Right cardiac atrium (tissue), 5 donors: ENCODE measurements around the gene CACNA1B. TPM values are rescaled to one million over a fixed set of nuclear protein-coding genes. Genes with fewer than 3 reads are reported as not detected.

Source experiments
- ATAC-seq, 2 donors: fragments of 200-7000 bp; cut with Tn5 transposase; one replicate each; pipeline versions ENCODE4 v1.8.0 to v1.9.1; 2020; ENCODE audit warnings: moderate library complexity in 2 of 2, mild to moderate bottlenecking in 1 of 2
- DNase-seq, 3 donors: peaks; one replicate each; pipeline ENCODE4 v3.0.0-alpha.2; 2020
- H3K27ac ChIP-seq: one replicate; pipeline ENCODE4 v1.5.1; 2013; ENCODE audit warnings: mild to moderate bottlenecking, low read length, control low read depth, moderate library complexity
- H3K27me3 ChIP-seq: one replicate; pipeline ENCODE4 v1.6.1; 2013; ENCODE audit not compliant: control insufficient read depth, insufficient read depth
- H3K4me1 ChIP-seq: one replicate; pipeline ENCODE4 v1.6.1; 2013; ENCODE audit warnings: low read length; ENCODE audit not compliant: control insufficient read depth, insufficient read depth
- H3K4me3 ChIP-seq: one replicate; pipeline ENCODE4 v1.5.1; 2013; ENCODE audit warnings: low read length, control low read depth
- H3K9me3 ChIP-seq: one replicate; pipeline ENCODE4 v1.6.1; 2013; ENCODE audit warnings: low read length; ENCODE audit not compliant: control insufficient read depth
- WGBS: extraction: QIAGEN DNeasy Blood & Tissue Kit; methylation state at CpG from one replicate; pipeline ENCODE4 v1.1.7; 2013; 5-methylcytosine and 5-hydroxymethylcytosine counted together
- intact Hi-C, 4 donors: fragments of 100-400 bp; cut with DNase I; formaldehyde crosslinking; loops; one replicate each; pipeline versions ENCODE4 v1.11.0 to v1.14.0; 2022 to 2023
- polyA plus RNA-seq: library from polyadenylated mRNA; stranded (reverse); fragments of 200-250 nt; gene quantifications from one replicate; pipeline ENCODE4 v1.2.3, GENCODE V29; 2013
- total RNA-seq, 4 donors: library from RNA; stranded (reverse); fragmentation: NEBNext Ultra II Directional; extraction: Animal tissue kit (Norgen Biotek cat#: 25700); gene quantifications; one replicate each; pipeline ENCODE4 v1.2.1, GENCODE V29; 2021
- donor health status: healthy with polysubstance abuse.
- donor health status: DM: no; HTN: yes; CAD: no.
- donor health status: DM: no; HTN: no; CAD: no.
- donor health status: DM: no; HTN: yes; CAD: no; lungs with severe emphysema.
- donor health status: DM: yes; HTN: yes; CAD: no.

Gene CACNA1B
- total and polyA plus RNA-seq, 5 donors = 0.05 to 0.44 (median 0.09) TPM

- intact Hi-C loops = no loop called here
- DNase-seq (no peak), ATAC-seq (no peak)
- WGBS = 88% methylated on average over 4 of the region's 4 CpGs
- Histone ChIP-seq H3K9me3 (peaks cover 4% of the 10 kb centered on the region), H3K27ac (no peak overlapping the region), H3K4me1 (no peaks in the 10 kb centered on the region), H3K27me3 (no peaks in the 10 kb centered on the region), H3K4me3 (no peak overlapping the region)
Observed at GRCh38 chr9:137945581-137945980, 68.0 kb downstream of the CACNA1B start.

DNA sequence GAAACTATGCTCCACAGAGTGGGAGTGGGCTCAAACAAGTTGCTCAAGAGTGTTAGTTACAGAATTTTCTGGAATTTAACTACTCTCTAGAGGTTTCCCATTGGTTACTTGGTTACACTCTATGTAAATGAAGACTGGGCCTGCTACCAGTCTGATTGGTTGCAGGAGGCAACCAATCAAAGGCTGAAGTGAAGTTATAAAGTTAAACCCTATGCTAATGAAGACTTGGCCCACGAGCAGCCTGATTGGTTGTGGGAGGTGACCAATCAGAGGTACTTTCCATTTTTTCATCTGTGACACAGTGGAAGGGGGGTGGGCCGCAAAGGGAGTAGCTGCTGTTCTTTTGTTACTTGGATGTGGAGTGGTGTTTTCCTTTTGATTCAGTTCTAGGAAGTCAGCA, 69.4 kb downstream of the CACNA1B start:
- intact Hi-C loops = no loop called here
- DNase-seq = no peak
- no peaks in the 10 kb centered on the region for H3K4me1 ChIP-seq
- WGBS = 68% methylated on average over 2 of the region's 2 CpGs
- no peak overlapping the region for H3K27ac ChIP-seq
- H3K27me3 ChIP-seq = no peaks in the 10 kb centered on the region
- peaks cover 4% of the 10 kb centered on the region for H3K9me3 ChIP-seq
- ATAC-seq = no peak
- H3K4me3 ChIP-seq = no peak overlapping the region

DNA sequence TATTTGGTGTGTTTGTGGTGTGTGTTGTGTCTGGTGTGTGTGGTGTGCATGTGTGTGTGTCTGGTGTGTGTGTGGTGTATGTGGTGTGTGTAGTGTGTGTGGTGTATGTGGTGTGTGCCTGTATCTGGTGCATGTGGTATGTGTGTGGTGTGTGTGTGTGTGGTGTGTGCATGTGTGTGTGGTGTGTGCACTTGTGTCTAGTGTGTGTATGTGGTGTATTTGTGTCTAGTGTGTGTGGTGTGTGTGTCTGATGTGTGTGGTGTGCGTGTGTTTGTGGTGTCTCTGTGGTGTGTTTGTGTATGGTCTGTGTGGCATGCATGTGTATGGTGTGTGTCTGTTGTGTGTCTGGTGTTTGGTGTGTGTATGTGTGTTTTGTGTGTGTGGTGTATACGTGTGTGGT, 71.1 kb downstream of the CACNA1B start:
- Histone ChIP-seq H3K27me3 (no peaks in the 10 kb centered on the region), H3K9me3 (peaks cover 4% of the 10 kb centered on the region)
- ATAC-seq = no peak

GRCh38 chr9:137949260-137949659, 71.7 kb downstream of the CACNA1B start:
- DNase-seq (no peak), ATAC-seq (no peak)
- WGBS = 93% methylated on average over 8 of the region's 8 CpGs

More for the DNA sequence above, 71.1 kb downstream of the CACNA1B start:
- Histone ChIP-seq H3K4me3 (no peak overlapping the region), H3K4me1 (no peaks in the 10 kb centered on the region), H3K27ac (no peak overlapping the region)
- DNase-seq = no peak
- intact Hi-C loops = no loop called here
- 95% methylated on average over 2 of the region's 2 CpGs for whole genome bisulfite sequencing

DNA sequence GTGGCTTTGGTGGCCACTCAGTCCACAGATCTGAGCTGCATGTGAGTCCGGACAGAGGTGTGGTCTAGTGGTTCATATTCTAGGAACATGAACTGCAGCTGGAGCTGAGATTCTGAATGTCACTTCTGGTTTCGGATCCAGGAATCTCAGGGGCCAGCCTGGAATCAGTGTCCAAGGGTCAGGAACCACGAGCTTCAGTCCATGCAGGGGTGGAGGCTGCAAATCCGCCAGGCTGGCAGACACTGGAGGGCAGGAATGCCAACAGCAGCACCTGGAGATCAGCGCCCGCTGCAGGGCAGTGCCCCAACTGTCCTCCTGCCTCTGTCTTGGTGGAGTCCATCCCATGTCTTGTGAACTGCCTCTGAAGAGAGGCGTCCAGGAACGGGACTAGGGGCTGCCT, 73.5 kb downstream of the CACNA1B start:
- H3K4me3 ChIP-seq = no peak overlapping the region
- 72% methylated on average over 8 of the region's 8 CpGs for WGBS
- no peaks in the 10 kb centered on the region for H3K4me1 ChIP-seq
- no peak overlapping the region for H3K27ac ChIP-seq
- DNase-seq (no peak), ATAC-seq (no peak)
- H3K9me3 ChIP-seq = peaks cover 2% of the 10 kb centered on the region
- H3K27me3 ChIP-seq = no peaks in the 10 kb centered on the region
- intact Hi-C loops = no loop called here

More at GRCh38 chr9:137949260-137949659, 71.7 kb downstream of the CACNA1B start:
- peaks cover 4% of the 10 kb centered on the region for H3K9me3 ChIP-seq
- H3K27ac ChIP-seq = no peak overlapping the region
- H3K4me1 ChIP-seq = no peaks in the 10 kb centered on the region
- H3K27me3 ChIP-seq = no peaks in the 10 kb centered on the region
- intact Hi-C loops = no loop called here
- H3K4me3 ChIP-seq = no peak overlapping the region

DNA sequence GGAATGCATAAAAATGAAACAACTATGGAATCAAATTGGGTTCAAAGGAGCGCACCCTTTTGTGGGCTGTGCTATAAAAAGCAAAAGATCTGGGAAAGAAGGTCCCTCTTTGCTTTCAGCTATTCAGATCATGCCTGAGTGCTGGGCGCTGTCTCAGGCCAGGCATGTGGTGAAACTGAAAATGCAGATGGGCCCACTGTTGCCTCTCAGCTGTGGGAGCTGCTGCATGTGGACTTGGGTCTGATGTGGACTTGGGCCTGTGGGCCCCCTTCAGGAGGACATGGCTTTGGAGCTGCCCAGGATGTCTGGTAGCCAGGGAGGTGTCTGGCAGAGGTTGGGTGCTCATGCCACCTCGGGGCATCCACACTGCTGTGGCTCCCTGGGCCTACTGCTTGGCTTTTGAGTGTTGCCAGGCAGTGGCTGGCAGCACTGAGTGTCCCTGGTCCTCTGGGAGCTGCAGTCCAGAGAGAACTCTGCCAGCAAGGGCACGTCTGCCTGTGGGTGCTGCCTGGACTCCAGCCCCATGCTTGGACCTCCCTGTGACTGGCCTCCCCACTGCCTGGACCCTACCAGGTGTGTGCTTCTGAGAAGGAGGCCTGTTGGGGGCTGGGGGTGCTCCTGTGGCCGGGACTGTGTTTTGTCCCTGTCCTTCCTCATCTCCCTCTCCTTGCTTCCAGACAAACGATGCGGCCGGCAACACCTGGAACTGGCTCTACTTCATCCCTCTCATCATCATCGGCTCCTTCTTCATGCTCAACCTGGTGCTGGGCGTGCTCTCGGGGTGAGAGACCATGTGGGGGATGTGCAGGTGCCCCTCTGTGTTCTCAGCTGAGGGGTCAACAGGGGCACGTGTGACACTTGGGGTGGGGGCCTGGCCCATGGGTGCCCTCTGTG, 74.3 kb downstream of the CACNA1B start:
- 83% methylated on average over 12 of the region's 12 CpGs for WGBS
- H3K27me3 ChIP-seq = no peaks in the 10 kb centered on the region
- intact Hi-C loops = no loop called here
- no peak for ATAC-seq
- H3K4me1 ChIP-seq = no peaks in the 10 kb centered on the region
- no peak for DNase-seq
- no peak overlapping the region for H3K4me3 ChIP-seq
- H3K9me3 ChIP-seq = no peaks in the 10 kb centered on the region
- H3K27ac ChIP-seq = no peak overlapping the region

- H3K27ac ChIP-seq = no peak overlapping the region
- intact Hi-C loops = no loop called here
- H3K9me3 ChIP-seq = no peaks in the 10 kb centered on the region
- DNase-seq = no peak
- ATAC-seq = no peak
- no peak overlapping the region for H3K4me3 ChIP-seq
- H3K4me1 ChIP-seq = no peaks in the 10 kb centered on the region
- H3K27me3 ChIP-seq = no peaks in the 10 kb centered on the region
- 73% methylated on average over 12 of the region's 12 CpGs for WGBS
Observed at GRCh38 chr9:137952976-137953666, 75.5 kb downstream of the CACNA1B start.

- ATAC-seq (no peak), DNase-seq (no peak)
- no peaks in the 10 kb centered on the region for H3K27me3 ChIP-seq
- no peak overlapping the region for H3K27ac ChIP-seq
- intact Hi-C loops = no loop called here
- no peaks in the 10 kb centered on the region for H3K9me3 ChIP-seq
- H3K4me3 ChIP-seq = no peak overlapping the region
- no peaks in the 10 kb centered on the region for H3K4me1 ChIP-seq
- WGBS = 79% methylated on average over 10 of the region's 10 CpGs
Observed at GRCh38 chr9:137953683-137954438, 76.3 kb downstream of the CACNA1B start.

- 54% methylated on average over 5 of the region's 5 CpGs for WGBS
- intact Hi-C loops = no loop called here
- Histone ChIP-seq H3K27ac (no peak overlapping the region), H3K9me3 (no peaks in the 10 kb centered on the region), H3K4me3 (no peak overlapping the region), H3K4me1 (no peaks in the 10 kb centered on the region), H3K27me3 (no peaks in the 10 kb centered on the region)
- ATAC-seq = no peak
- no peak for DNase-seq
Observed at GRCh38 chr9:137955224-137955570, 77.6 kb downstream of the CACNA1B start.

DNA sequence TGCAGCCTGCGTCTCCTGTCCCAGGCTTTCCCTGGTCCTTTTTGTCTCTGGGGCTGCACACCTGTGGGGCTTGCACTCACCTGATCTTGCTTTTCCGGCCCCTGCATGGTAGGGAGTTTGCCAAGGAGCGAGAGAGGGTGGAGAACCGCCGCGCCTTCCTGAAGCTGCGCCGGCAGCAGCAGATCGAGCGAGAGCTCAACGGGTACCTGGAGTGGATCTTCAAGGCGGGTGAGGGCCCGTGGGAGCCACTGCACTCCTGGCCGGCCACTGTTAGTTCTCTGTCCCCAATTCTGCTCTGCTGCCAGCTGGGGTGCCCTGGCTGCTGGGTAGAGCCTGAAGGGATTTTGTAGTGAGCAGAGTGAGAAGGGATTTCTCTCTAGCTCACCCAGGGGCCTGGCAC, 78.0 kb downstream of the CACNA1B start:
- Histone ChIP-seq H3K4me3 (no peak overlapping the region), H3K4me1 (no peaks in the 10 kb centered on the region), H3K27me3 (no peaks in the 10 kb centered on the region), H3K9me3 (no peaks in the 10 kb centered on the region), H3K27ac (no peak overlapping the region)
- intact Hi-C loops = no loop called here
- ATAC-seq = no peak
- DNase-seq = no peak
- WGBS = 92% methylated on average over 14 of the region's 14 CpGs

GRCh38 chr9:137956039-137956438, 78.5 kb downstream of the CACNA1B start:
- WGBS = 78% methylated on average over 9 of the region's 9 CpGs
- Histone ChIP-seq H3K4me3 (no peak overlapping the region), H3K4me1 (no peaks in the 10 kb centered on the region), H3K27me3 (no peaks in the 10 kb centered on the region), H3K27ac (no peak overlapping the region), H3K9me3 (no peaks in the 10 kb centered on the region)
- ATAC-seq = no peak
- no peak for DNase-seq
- intact Hi-C loops = no loop called here
